Stimulated activated CD8-positive, alpha-beta memory T cell treated with anti-CD3 and anti-CD28 coated beads, Interleukin-15, amount 100 ng/mL, for 24 hours (primary cell): ENCODE data around the gene IRF2BP2.
"Not testable (repeated sequence)": the region's sequence is repeated elsewhere in the genome, so short reads cannot be mapped to it uniquely, and the experiment has no call there.

ENCODE experiments used
- DNase-seq: peaks from one replicate; pipeline ENCODE4 v3.0.0-alpha.2; 2020; ENCODE audit warnings: low read depth

IRF2BP2 gene

DNA sequence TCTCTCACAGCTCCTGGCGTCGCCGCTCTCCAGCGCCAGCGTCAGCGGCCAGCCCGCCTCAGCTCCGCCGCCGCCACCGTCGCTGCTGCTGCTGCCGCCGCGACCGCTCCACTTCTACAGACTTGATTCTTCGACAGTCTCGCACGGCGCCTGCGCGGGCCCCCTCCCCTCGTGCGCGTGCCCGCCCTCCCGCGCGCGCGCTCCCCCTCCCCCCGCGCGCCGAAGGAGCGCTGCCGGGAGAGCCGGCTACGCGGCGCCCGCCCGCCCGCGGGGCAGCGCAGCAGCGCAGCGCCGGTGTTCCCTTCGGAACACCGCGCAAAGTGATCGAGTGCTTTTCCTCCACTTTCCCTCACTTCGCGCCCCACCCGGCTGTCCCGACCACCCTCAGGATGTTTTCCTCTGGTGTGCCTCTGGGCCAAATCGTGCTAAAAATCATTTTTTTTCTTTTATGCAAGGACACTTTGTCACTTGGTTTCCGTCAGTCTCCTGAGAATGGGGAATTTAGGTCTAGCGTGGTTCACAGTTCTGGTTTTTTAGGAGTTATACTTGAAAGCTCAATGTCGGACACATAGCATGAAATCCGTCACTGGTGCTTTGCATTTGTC, at the start of gene IRF2BP2:
TSS of gene IRF2BP2 (minus strand) at position 118 of the 605 bp plus-strand sequence. CDS start 684 bp downstream, outside the sequence.
- peak; percentile 68 for DNase-seq

DNA sequence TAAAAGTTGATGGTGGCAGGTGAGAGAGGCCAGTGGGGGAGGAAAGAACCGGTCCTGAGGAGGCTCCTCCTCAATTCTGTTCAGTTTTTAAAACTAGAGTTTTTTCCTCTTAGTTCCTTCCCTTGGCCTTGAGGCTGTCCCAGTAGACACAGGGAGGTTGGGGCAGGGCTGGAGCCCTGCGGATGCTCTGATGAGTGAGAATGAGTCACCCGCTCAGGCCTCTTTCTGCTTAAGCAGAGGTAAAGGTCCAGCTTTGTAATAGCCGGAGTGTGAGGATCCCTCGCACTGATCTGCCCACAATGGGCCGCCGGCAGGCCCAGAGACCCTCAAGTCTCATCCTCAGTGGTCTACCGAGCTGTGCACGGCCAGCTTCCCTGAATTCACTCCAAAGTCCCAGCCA, 49.6 kb upstream of the IRF2BP2 start:
- no peak for DNase-seq

DNA sequence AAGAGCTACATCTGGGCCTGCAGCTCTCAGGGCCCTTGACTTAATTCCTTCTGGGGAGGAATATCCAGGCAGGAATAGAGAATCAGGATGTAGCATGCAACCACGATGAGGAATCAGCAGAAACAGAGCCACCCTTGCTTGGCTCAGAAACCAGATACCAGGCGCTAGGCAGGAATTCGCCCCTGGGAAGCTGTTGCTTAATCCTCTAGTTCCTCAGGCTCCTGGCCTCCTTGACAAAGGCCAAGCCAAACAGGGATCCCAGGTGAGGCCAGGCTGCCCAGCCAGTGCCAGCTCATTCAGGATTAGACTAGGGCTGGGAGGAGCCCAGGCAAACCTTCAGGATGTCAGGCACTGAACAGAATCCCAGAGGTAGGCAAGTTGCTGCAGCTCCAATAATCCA, 48.2 kb upstream of the IRF2BP2 start:
- DNase-seq: no peak

DNA sequence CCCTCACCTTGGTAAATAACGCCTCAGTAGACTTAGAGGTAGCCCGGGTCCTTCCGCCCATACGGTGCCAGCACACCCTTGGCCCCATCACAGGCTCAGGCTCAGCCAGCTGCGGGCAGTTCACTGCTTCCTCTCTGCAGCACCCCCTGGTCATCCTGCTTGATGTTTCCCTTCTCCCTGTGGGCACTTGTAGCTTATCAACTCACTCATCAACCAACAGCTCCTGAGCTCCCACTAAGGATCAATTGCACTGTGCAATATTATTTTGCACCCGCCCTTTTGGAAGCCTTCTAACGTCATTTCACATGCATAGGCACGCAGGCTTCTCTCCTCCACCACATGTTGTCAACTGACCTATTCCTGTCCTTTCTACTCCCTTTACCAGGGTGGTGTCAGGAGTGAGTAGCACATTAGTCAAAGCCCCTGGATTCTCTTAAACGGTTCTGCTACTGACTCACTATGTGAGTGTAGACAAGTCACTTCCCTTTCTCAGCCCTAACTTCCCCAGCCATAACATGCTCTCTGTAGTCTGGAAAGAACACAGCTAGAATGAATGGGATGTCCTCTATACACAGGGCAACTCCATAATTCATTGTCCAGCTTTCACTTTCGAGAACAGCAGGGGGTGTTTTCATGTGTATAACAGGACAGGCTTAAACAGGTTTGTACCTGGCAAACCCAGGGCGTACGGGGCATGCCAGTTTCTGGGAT, 47.1 kb upstream of the IRF2BP2 start:
- DNase-seq: no peak

DNA sequence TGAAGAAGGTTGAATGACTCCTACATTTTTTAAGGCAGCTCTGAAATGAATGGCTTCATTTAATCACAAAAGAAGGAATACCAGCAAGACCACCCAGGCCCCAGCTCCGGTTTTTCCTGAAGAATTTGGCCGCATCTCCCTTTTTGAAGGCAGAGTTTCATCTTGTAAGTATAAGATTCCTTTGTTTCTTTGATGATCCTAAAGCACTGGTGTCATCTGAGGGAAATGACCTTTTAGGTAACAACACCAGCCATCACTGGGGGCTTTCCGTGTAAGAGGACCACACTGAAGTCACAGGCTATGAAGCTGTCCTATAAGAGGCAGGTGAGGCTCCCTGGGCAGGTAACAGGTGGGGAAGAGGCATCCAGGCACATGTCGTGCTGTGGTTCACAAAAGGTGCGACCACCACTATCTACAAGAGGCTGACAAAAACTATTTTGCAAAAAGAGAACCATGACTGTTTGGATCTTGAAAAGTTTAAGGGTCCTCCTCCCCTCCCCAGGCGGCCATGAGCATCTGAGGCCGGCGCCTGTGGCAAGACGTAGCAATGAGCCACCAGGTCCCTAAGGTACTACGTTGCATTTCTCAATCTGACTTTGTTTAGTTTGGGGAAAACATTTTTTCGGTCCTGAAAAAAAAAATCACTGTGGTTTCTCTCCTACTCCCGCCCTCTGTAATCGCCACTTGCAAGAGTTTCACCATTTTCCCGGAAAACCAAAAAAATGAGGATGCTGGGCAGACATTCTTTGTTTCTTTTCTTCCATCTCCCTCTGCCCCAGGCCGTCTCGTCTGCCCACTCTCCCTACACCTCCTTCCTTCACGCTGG, 46.3 kb upstream of the IRF2BP2 start:
- no peak for DNase-seq

DNA sequence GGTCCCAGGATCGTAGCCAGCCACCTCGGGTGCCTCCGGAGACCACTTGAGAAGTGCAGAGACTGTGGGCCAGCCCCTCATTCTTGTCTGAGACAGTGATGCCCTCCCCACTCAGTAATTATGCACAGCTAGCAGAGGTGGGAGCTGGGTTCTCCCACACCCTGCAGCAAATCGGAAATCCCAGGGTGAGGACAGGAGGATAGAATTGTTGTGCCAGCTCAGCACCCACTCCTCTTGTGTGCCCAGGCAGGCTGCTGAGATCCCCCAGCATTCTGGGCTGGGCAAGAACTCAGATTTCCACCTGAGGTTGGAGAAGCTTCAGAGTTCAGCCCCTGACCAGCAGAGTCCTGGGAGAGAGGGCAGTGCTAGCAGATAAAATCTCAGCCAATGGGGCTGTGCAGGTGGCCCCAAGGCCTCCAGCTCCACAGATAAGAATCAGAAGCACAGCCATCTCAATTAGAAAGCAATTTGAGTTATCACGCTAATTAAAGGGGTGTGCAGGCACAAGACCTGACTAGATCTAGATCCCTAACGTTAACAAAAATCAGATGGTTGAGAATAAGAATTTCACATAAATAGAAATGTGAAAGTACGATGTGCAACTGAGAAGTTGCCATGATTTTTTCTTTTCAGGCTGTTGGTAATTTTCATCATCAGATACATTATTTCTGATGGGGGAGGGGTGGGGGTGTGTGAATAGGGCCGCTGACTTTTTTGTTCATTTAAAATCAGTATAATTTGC, 45.5 kb upstream of the IRF2BP2 start:
- no peak for DNase-seq

DNA sequence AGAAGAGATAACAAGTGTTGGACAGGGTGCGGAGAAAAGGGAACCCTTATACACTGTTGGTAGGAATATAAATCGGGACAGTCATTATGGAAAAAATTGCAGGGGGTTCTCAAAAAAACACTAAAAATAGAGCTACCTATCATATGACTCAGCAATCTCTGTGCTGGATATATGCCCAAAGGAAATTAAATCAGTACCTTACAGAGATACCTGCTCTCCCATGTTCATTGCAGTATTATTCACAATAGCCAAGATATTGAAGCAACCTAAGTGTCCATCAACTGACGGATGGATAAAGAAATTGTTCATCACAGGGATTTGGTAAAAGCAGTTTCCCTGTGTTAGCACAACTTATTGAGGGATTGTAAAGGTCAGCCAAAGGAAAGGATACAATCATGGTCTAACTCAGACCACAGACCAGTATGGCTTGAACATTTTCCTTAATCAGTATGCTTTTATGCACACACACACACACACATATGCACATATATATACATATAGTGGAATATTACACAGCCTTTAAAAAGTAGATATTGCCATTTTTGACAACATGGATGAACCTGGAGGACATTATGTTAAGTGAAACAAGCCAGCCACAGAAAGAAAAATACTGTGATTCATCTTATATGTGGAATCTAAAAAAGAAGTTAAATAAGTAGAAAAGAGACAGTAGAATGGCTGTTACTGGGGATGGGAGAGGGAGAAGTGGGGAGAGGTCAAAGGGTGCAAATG, 44.2 kb upstream of the IRF2BP2 start:
- no peak for DNase-seq

DNA sequence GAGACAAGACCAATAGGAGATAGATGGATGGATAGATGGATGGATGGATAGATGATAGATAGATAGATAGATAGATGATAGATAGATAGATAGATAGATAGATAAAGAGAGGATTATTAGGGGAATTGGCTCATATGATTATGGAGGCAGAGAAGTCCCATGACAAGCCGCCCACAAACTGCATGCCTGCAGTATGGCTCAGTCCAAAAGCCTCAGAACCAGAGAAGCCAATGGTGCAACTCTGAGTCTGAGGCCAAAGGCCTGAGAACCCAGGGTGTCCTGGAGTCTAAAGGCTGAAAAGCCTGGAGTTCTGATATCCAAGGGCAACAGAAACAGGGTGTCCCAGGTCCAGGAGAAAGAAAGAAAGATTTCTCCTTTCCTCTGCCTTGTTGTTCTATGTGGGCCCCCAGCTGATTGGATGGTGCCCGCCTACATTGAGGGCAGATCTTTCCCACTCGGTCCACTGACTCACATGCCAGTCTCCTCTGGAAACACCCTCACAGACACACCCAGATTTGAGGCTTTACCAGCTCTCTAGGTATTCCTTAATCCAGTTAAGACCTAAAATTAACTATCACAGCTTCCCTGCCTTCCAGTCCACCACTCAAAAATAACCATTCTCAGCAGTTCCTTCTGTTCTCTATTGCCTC, 39.6 kb upstream of the IRF2BP2 start:
- DNase-seq: no peak

DNA sequence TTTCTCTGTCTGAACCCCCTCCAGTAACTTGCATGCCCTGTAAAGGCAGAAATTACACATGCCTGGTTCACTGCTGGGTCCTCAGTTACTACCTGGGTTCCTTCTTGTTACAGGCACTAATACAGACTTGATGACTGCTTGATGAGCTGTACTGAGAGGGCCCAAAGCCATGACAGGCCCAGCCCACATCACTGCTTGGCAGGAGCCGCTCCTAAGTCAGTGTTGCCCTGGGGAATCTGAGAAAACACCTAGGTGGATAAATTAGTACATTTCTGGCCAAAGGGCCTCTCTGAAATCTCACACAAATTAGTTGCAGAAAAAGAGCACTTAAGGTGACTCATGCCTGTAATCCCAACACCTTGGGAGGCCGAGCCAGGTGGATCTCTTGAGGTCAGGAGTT, 37.8 kb upstream of the IRF2BP2 start:
- DNase-seq: no peak

DNA sequence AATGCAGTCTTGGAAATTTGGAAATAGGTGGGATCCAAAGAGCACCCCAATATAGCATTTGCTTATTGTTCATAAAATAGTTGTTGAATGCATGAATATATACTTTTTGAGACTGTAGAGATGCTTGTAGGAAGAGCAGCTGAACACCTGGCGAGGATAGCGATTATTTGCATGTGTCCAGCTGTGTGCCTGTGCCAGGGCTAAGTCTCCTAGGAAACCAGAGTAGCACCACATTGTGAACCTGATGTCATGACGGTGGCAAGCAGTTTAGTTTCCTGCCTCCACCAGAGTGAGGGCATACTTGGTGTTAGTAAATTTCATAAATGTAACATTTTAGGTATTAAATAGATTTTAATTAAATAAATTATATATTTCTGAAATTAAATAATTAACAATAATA, 37.3 kb upstream of the IRF2BP2 start:
- DNase-seq: no peak

DNA sequence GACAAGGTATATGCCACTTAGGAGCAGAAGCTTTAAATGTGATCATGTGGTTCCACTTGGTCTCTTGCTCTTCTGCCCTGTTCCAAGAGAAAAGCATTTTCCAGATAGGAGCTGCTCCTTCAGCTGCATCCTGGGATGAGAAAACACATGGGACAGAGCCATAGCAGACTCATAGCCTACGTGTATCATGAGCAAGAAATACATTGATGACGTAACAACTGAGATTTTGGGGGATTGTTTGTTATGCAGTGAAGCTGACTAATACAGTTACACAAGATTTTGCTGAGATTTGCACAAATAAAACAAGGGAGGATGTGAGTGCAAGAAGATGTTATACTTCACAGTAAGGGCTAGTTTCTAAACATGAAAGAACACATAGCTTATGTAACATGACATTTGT, 36.0 kb upstream of the IRF2BP2 start:
- no peak for DNase-seq

DNA sequence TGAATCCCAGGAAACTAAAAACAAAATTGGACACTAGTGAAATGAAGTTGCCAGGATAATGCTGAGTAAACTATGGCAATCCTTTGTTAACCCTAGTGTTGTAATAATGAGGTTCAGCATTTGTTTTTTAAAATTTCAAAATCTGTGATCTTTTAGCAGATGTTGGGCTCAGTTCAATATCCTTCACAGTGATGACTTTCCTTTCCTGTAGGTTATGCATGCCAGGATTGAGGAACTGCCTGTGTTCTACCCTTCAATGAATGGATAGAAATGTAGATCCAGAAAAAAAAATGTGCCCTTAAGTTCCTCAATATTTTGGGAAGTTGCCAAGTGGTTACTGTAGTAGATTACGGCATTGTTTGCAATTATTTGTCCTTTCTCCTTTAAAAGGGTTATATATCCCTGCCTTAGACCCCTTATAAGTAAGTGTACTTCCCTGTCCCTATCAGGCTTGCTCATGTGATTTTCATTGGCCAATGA, 35.5 kb upstream of the IRF2BP2 start:
- DNase-seq: no peak

DNA sequence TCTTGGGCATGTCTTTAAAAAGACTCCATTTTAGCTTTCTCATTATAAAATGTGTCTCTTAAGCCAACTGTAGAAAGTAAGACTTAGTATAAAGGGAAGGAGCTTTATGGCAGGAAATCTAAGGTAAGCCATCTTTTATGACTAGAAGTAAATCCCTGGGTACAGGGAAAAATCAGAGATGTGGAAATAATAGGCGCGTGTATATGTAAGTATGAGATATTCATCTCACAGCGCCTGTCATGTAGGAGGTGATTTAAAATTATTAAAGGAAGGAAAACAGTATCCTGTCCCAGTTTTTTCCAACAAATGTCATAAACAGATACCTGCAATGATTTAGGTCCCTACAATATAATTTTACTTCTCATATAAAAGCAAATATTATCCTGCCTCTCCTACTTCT, 35.0 kb upstream of the IRF2BP2 start:
- no peak for DNase-seq

DNA sequence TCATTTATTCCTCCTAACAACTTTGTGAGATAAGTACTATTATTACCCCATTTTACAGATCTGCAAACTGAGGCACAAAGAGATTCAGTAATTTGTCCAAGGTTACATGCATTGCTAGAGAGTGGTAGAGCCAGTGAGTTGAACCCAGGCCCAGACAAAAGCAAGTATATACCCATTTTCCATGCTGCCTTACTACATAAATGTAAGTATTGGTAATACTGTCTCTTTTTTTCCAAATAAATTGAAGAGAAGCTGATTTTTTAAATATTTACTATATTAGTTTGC, 33.8 kb upstream of the IRF2BP2 start:
- no peak for DNase-seq

DNA sequence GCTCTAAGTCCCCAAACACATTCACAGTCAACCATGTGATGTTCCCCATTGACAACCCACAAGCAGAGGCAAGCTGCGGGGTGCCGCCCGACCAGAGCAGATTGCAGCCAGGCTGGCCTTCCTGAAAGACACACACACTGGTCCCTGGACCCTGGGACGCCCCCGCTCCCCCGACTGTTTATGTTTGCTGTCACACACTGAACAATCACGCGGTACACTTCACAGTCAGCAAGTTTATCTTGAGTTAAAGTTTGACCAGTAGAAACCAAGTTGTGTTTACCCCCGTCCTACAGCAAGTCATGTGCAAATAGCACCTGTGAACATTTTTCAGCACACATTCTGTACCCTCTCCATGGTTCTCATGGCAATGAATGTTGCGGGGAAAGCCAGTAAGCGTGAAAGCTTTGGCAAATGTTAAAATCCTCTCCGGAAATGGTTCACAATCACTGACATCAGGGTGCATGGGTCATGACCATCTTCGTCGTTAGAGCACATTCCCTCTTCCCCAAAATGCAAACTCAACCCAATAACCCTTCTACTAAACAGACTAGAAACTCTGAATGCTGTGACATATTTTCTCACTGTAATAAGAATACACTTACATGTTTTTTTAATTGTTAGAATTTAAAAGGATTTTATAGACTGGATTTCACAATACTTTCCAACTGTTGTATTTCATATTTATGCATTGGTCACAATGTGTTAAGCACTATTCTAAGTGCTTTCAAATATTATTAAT, 33.3 kb upstream of the IRF2BP2 start:
- no peak for DNase-seq

DNA sequence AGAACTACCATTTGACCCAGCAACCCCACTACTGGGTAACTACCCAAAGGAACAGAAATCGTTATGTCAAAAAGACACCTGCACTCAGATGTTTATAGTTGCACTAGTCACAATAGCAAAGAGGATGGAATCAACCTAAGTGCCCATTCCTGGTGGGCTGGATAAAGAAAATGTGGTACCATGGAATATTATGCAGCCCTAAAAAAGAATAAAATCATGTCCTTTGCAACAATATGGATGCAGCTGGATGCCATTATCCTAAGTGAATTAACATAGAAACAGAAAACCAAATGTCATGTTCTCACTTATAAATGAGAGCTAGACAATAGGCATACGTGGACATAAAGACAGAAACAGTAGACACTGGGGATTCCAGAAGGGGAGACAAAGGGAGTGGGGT, 32.5 kb upstream of the IRF2BP2 start:
- no peak for DNase-seq

DNA sequence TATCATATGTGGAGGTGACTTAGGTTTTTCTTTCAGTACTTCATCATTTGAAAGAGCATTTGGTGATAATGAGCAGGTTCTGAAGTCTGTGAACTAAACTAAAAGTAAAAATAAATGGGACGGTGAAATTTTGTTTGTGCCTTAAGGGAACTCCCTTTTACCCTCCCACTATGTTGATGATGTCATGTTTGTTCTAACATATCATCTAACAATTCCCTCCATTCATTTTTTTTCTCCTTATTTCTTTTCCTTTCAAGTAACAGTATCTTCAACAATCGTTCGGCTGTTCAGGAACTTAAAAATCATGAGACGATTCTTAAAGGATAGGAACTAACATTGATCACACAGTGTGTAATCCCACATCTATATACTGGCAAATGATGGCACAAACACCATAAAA, 30.0 kb upstream of the IRF2BP2 start:
- DNase-seq: no peak

DNA sequence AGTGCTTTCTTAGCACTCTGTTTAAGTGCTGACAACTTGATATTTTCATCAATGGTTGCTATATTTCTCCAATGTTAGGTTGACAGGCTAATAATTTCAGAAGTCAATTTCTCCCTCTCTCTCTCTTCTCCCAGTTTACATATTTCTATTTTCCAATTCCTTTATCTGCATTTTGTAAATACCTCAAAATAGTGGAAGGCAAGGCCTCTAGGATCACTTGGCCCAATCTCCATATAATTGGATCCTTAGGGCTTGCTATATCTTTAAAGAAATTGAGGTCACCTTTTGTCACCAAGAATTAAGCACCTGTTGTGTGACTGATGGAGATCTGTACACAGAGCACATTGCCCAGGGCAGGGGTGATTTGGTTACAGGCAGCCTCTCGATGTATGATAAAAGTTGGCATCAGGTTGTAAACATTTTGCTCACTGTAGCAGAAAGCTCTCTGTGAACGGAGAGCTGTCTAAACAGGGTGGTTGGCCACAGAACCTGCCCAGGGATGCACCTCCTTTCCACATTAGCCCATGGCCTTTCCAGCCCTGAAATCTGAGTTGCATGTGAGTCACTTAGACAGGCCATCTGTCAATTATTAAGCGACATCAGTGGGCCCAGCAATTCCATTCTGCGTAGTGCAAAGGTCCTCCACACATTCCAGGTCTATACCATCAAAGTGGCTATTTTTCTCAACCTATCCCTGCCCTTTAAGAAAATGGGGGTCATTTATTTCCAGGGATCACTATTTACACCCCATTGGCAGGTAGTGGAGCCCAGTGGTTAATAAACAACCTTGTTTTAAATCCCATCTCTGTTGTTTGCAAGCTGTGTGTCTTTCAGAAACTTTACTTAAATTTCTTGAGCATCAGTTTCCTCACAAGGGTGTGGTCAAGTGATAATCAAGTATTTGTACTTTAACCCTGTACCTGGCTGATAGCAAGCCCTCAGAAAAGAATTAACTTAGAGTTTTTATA, 29.1 kb upstream of the IRF2BP2 start:
- DNase-seq: no peak

DNA sequence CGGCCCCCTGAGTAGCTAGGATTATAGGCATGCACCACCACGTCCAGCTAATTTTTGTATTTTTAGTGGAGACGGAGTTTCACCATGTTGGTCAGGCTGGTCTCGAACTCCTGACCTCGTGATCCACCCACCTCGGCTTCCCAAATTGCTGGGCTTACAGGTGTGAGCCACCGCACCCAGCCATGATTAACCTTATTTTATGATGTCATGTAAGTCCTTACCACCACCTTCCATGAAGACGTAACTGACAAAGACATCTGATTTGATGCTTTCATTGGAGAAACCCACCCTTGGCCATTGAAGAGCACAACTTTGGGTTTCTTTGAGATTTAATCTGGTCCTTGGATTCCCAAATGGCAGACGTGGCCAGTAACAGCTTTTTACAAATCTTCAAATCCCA, 24.9 kb upstream of the IRF2BP2 start:
- DNase-seq: not testable (repeated sequence)
